ENCODE results near the gene ITGB5.
"Not testable (repeated sequence)": the region's sequence is repeated elsewhere in the genome, so short reads cannot be mapped to it uniquely, and the experiment has no call there.

Gene ITGB5

GRCh38 chr3:124845406-124845805 lies 41.8 kb downstream of the ITGB5 start:
- DNase-seq, result no peak
- in situ Hi-C loops (cut with MboI; ENCODE audit: low pct_unique_long_range_greater_than_20kb, low sequenced_read_pairs), result no loop called here

- DNase-seq, result no peak
- in situ Hi-C loops (cut with MboI; ENCODE audit: low pct_unique_long_range_greater_than_20kb, low sequenced_read_pairs), result no loop called here
These were observed 43.5 kb downstream of the ITGB5 start for GRCh38 chr3:124843506-124844177.

GRCh38 chr3:124843047-124843446 lies 44.1 kb downstream of the ITGB5 start:
- no peak for DNase-seq
- in situ Hi-C loops (cut with MboI; ENCODE audit: low pct_unique_long_range_greater_than_20kb, low sequenced_read_pairs), result no loop called here

- in situ Hi-C loops (cut with MboI; ENCODE audit: low pct_unique_long_range_greater_than_20kb, low sequenced_read_pairs), result no loop called here
- DNase-seq, result no peak
These were observed 45.6 kb downstream of the ITGB5 start for GRCh38 chr3:124841517-124841916.

GRCh38 chr3:124840331-124840730 lies 46.8 kb downstream of the ITGB5 start:
- in situ Hi-C loops (cut with MboI; ENCODE audit: low pct_unique_long_range_greater_than_20kb, low sequenced_read_pairs), result no loop called here
- no peak for DNase-seq

GRCh38 chr3:124839896-124840295 lies 47.3 kb downstream of the ITGB5 start:
- no peak for DNase-seq
- in situ Hi-C loops (cut with MboI; ENCODE audit: low pct_unique_long_range_greater_than_20kb, low sequenced_read_pairs), result no loop called here

- no peak for DNase-seq
- in situ Hi-C loops (cut with MboI; ENCODE audit: low pct_unique_long_range_greater_than_20kb, low sequenced_read_pairs), result no loop called here
These were observed 48.2 kb downstream of the ITGB5 start for GRCh38 chr3:124838963-124839362.

GRCh38 chr3:124837730-124838186 lies 49.4 kb downstream of the ITGB5 start:
- no peak for DNase-seq
- in situ Hi-C loops (cut with MboI; ENCODE audit: low pct_unique_long_range_greater_than_20kb, low sequenced_read_pairs), result no loop called here

GRCh38 chr3:124837065-124837464 lies 50.1 kb downstream of the ITGB5 start:
- in situ Hi-C loops (cut with MboI; ENCODE audit: low pct_unique_long_range_greater_than_20kb, low sequenced_read_pairs), result no loop called here
- no peak for DNase-seq

GRCh38 chr3:124836448-124836847 lies 50.7 kb downstream of the ITGB5 start:
- DNase-seq, result no peak
- in situ Hi-C loops (cut with MboI; ENCODE audit: low pct_unique_long_range_greater_than_20kb, low sequenced_read_pairs), result no loop called here

- DNase-seq, result peak; percentile 51
- in situ Hi-C loops (cut with MboI; ENCODE audit: low pct_unique_long_range_greater_than_20kb, low sequenced_read_pairs), result no loop called here
These were observed 52.1 kb downstream of the ITGB5 start for GRCh38 chr3:124834723-124835718.

- DNase-seq, result no peak
These were observed 53.3 kb downstream of the ITGB5 start for GRCh38 chr3:124833710-124834332.

GRCh38 chr3:124832782-124833709 lies 54.1 kb downstream of the ITGB5 start:
- no peak for DNase-seq
- in situ Hi-C loops (cut with MboI; ENCODE audit: low pct_unique_long_range_greater_than_20kb, low sequenced_read_pairs), result no loop called here

More at GRCh38 chr3:124833710-124834332, 53.3 kb downstream of the ITGB5 start:
- in situ Hi-C loops (cut with MboI; ENCODE audit: low pct_unique_long_range_greater_than_20kb, low sequenced_read_pairs), result no loop called here

- in situ Hi-C loops (cut with MboI; ENCODE audit: low pct_unique_long_range_greater_than_20kb, low sequenced_read_pairs), result no loop called here
- no peak for DNase-seq
These were observed 55.5 kb downstream of the ITGB5 start for GRCh38 chr3:124831628-124832199.

- in situ Hi-C loops (cut with MboI; ENCODE audit: low pct_unique_long_range_greater_than_20kb, low sequenced_read_pairs), result no loop called here
- DNase-seq, result peak; percentile 32
These were observed 57.2 kb downstream of the ITGB5 start for GRCh38 chr3:124829819-124830554.

GRCh38 chr3:124829178-124829818 lies 57.9 kb downstream of the ITGB5 start:
- DNase-seq, result no peak
- in situ Hi-C loops (cut with MboI; ENCODE audit: low pct_unique_long_range_greater_than_20kb, low sequenced_read_pairs), result no loop called here

- in situ Hi-C loops (cut with MboI; ENCODE audit: low pct_unique_long_range_greater_than_20kb, low sequenced_read_pairs); DNase-seq: not testable (repeated sequence)
These were observed 59.5 kb downstream of the ITGB5 start for GRCh38 chr3:124827476-124828206.
